Spleen (tissue), 7 donors: Measurements from ENCODE around the gene GPR158.

Source experiments
- POLR2A ChIP-seq, 3 donors: fragments of 450-650 bp; IDR thresholded peaks; one replicate each; pipeline ENCODE4 v1.5.1; 2017; ENCODE audit warnings: antibody characterized with exemption in 3 of 3, mild to moderate bottlenecking in 1 of 3
- POLR2AphosphoS5 ChIP-seq, 3 donors: sonication (generic); formaldehyde crosslinking; IDR thresholded peaks; one replicate each; pipeline ENCODE4 v1.5.1; 2017; ENCODE audit warnings: antibody characterized with exemption in 3 of 3
- TF ChIP-seq, protein P1 (sequence below), 11 experiments: fragments of 200-600 bp in 7 of 11; fragments of 450-650 bp in 4 of 11; sonication (generic) in 4 of 11; IDR thresholded peaks in 8 of 11; conservative IDR thresholded peaks in 3 of 11; 1 replicate in 7 of 11; 2 replicates in 4 of 11; pipeline versions ENCODE4 v1.4.0 to v1.8.0; 2016 to 2021; ENCODE audit warnings: antibody characterized with exemption in 11 of 11, inconsistent platforms in 4 of 11, mild to moderate bottlenecking in 1 of 11
- donor health status: DM: no; HTN: no; CAD: no; lungs with moderate emphysema.
- donor health status: DM: no; HTN: no; CAD: no.
- donor health status: DM: no; HTN: no; CAD: no.

- TF ChIP-seq, protein P1, sequence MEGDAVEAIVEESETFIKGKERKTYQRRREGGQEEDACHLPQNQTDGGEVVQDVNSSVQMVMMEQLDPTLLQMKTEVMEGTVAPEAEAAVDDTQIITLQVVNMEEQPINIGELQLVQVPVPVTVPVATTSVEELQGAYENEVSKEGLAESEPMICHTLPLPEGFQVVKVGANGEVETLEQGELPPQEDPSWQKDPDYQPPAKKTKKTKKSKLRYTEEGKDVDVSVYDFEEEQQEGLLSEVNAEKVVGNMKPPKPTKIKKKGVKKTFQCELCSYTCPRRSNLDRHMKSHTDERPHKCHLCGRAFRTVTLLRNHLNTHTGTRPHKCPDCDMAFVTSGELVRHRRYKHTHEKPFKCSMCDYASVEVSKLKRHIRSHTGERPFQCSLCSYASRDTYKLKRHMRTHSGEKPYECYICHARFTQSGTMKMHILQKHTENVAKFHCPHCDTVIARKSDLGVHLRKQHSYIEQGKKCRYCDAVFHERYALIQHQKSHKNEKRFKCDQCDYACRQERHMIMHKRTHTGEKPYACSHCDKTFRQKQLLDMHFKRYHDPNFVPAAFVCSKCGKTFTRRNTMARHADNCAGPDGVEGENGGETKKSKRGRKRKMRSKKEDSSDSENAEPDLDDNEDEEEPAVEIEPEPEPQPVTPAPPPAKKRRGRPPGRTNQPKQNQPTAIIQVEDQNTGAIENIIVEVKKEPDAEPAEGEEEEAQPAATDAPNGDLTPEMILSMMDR (IDR thresholded peaks at IDR 0.05 in 8 of 11, conservative IDR thresholded peaks at IDR 0.05 in 3 of 11) = no peak
- no peak for TF ChIP-seq POLR2A (IDR thresholded peaks at IDR 0.05)
- TF ChIP-seq POLR2AphosphoS5 (IDR thresholded peaks at IDR 0.05) = no peak
These were observed 119.5 kb downstream of the GPR158 start for GRCh38 chr10:25294032-25294926.
